ENCODE measurements around the gene KRTAP10-12.

Gene KRTAP10-12

DNA sequence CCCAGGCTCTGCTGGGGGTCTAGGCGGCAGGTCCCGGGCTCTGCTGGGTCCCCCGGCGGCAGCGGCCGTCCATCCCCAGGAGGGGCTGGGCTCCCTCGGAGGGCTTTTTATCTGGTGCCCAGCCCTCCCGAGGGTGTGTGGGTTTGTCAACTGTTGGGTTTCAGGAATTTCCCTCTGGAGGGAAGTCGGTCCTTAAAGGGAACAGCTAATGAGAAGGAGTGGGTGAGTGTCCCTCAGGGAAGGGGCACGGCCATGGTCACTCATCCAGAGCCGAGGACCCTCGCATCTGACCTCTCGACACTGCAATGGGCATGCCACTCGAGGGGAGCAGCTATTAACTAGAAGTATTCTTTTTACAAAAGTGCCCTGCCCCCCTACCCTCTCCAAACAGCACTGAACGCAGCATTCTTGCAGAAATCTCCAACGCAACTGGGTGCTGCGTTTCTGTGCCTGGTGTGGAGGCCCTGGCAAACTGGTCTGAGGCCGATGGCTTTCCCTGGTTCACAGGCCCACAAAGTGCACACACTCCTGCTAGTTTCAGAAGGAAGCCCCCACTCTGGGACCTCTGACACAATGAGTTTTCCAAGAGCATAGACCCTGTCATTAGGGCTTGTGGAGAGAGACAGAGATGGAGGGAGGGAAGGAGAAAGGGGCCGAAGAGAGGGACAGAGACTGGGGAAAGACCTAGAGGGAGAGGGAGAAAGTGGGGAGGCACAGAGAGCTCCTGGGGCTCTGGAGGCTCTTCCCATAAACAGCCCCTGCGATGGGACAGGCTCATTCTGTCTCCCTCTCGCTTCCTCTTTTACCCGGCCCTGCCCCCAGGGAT, 15.4 kb downstream of the KRTAP10-12 start:
- DNase-seq = no peak

DNA sequence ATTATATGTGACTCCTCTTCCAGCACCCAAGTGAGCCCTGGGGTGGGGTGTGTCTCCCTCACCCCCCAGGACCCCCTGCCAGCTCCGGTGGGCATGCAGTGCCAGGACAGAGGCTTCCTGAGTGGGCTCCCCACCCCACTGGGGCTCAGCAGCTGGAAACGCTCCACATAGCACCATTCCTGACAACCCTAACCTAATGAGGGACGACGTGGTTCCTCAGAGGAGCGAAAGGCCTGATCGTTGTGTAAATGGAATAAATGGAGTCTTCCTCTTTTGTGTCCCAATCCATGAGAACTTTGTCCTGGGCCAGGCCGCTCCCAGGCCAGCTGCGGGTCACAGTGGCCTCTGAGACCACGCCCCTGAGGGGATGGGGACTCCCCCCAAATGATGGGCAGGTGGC, 16.2 kb downstream of the KRTAP10-12 start:
- no peak for DNase-seq

DNA sequence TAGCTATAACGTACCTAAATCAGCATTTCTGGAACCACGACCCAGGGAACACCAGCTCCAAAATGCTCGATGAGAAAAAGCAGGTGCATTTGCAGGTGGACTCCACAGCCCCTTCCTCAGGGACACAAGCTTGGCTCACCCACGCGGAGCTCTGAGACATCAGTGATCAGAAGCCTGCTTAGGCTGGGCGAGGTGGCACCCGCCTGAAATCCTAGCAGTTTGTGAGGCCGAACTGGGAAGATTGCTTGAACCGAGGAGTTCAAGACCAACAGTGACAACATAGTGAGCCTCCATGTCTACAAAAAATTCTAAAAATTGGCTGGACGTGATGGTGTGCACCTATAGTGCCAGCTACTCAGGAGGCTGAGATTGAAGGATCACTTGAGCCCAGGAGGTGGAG, 16.9 kb downstream of the KRTAP10-12 start:
- no peak for DNase-seq

DNA sequence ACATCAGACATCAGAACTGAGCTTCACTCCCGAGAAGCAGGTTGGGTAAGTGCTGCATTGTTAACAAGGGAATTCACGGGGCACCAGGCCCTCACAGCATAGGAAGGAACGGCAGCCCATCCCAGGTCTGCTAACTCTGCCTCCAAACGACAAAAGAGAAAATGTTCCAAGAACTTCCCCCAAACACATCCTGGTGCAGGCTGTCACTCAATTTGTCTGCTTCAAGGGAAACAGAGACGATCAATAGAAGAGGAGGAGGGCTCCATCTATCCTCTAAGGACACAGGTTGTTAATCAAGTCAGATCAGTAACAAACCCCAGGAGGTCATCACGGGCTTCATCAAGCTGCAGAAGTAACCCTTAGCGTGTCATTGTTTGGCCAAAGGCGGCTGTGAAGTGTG, 17.9 kb downstream of the KRTAP10-12 start:
- no peak for DNase-seq

DNA sequence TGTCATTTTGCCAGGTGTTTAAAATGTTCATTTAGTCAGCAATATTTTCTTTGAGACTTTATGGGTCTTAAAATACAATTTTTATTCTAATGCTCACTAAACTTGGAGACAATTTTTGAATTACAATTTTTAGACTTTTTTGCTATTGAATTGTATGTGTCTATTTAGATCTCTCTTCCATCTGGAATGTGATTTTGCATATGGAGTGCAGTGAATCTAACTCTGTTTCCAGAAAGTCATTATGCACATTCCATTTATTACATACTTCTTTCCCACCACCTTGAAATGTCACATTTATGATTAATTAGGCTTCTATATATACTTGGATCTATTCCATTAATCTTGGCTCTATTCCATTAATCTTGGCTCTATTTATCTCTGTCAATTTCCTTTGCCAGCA, 20.0 kb downstream of the KRTAP10-12 start:
- no peak for DNase-seq

DNA sequence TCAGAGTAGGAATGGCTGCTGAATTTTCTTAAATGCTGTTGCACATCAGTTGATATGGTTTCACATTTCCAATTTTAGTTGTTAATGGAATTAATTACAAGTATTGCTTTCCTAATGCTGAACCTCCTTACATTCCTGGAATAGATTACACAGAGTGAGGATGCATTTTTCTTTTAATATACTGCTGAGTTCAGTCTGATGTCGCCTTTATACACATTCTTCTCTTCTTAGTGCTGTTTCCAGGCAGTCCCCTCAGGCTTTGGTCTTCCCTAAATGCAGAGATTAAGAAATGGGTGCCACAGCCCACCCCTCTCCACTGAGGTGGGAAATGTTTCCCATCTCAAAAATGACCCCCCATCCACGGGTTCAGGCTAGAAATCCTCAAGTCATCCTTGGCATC, 21.1 kb downstream of the KRTAP10-12 start:
- no peak for DNase-seq

DNA sequence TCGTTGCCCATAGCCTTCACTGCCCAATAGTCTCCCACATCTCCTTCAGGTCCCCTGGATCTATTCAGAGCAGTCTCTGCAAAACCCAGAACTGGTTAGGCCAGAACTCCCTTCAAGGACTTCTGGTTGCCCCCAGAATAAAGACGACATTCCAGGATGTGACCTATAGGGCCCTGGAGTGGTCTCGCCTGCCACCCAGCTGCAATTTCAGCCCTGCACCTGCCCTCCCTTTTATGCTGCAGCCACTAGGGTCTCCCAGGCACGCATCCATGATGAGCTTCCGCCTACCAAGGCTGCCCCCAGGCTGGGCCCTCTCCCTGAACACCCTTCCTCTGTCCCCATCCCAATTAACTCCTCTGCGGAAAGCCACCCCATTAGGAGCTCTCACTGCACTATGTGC, 21.6 kb downstream of the KRTAP10-12 start:
- DNase-seq = no peak

DNA sequence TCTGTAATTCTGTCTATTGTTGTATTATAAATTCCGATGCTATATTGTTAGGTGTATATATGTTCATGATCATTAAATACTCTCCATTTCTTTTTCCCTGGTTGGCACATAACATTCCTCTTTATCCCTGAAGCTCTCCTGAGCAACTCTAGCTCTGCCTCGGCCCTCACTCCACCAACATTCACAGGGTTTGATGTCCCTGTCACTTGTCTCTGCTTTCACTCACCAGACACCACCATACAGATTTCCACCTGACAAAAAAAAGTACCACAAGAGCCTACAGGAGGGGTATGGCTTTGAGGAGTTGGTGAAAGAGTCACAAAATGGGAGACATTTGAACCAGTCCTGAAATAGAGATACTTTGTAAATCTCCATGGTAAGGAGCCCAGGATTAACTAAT, 23.2 kb downstream of the KRTAP10-12 start:
- DNase-seq = no peak

DNA sequence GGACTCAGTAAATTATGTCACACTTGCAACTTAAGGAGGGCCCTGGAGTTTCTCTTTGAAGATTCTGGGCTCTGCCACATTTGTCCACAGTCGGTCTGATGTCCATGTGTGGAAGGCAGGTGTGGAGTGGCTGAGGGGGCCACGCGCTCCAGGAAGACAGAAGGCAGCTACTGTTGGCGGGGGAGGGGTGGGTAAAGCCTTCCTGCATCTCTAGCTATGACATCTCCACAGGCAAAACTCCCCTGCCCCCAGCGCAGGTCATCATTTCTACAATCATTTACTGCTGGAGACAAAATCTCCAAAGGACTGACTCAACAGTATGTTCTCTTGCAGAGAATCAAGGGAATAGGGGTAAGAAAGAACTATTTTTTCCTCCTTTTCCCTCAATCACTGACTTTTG, 25.8 kb downstream of the KRTAP10-12 start:
- no peak for DNase-seq

DNA sequence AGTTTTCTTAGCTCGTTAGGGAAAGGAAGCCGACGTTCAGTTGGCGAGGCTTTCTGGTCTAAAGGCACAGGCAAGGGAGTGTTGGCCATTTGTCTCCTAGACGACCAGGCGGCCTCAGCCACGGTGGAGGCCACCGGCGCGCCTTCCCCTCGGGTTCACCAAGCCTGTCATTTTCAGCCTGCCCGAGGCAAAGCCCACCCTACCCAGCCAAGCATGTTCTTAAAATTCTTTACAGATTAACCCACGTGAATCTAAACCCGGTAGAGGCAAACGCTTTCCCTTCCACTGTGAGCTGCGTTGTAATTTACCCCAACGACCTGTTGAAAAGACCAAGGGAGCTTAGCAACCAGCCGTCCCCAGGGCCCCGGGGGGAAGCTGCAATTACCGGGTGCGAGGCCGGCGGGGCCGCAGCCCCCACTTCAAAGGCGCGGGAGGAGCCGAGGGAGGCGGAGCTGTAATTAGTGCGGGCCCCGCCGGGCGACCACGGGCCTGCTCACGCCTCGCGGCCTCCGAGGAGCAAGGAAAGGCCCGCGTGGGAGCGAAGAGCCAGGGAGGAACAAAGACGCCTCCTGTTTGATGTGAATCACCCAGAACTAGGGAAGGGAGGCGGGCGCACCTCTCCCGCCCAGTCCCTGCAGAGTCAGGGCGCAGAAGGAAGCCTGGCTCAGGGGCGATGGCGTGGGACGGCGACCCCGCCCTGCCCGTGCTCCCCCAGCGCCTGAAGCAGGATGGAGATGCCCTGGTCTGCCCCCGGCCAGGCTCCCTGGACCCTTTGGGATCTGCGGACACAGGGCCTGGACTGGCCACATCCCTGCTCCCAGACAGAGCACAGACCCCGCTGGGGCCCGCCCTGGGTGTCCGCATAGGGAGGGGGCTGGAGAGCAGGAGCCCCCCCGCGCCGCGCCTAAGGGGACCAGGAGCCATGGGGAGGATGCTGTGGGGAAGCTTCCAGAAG, 26.5 kb downstream of the KRTAP10-12 start:
- DNase-seq = no peak

DNA sequence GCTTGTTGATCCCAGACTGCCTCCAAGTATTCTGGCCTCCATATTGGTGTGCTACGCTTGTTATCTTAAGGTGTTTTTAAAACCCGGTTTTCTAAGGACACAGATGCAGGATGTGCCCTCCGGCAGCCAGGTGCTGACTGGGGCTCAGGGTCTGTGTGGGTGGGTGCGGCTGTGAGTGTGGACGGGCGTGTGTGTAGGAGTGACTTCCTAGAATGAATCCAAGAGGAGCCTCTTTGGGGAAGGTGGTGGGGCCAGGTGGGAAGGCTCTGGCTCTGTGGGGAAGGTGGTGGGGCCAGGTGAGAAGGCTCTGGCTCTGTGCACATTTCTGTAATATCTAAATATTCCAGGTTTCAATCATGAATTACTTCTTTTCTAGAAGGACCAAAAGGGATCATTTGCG, 27.2 kb downstream of the KRTAP10-12 start:
- no peak for DNase-seq

DNA sequence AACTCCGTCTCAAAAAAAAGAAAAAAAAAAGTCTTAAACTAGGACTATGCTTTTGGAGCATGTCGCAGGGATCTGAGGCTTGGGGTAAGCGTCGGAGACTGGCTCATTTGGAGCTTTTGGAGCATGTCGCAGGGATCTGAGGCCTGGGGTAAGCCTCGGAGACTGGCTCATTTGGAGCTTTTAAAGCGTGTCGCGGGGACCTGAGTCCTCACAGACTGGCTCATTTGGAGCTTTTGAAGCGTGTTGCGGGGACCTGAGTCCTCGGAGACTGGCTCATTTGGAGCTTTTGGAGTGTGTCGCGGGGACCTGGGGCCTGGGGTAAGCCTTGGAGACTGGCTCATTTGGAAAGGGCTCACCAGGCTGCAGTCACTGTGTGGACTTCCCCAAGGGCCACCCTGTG, 28.0 kb downstream of the KRTAP10-12 start:
- DNase-seq = no peak

DNA sequence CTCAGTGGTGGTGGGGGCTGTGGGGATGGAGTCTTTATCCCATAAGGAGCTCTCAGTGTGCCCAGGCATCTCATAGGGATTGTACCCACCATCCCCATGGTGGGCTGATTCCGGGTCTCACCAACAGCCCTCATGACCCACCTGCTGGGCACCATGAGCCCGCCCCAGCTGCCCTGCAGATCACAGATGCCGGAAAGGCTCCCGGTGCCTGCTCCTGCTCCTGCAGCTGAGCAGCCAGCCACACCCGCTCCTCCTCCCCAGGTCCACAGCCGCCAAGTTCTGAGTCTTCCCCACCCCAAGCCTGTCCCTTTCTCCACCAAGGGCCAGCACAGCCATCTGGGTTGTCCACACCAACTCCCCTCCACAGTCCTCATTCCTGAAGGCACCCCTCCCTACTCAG, 29.9 kb downstream of the KRTAP10-12 start:
- DNase-seq = no peak

DNA sequence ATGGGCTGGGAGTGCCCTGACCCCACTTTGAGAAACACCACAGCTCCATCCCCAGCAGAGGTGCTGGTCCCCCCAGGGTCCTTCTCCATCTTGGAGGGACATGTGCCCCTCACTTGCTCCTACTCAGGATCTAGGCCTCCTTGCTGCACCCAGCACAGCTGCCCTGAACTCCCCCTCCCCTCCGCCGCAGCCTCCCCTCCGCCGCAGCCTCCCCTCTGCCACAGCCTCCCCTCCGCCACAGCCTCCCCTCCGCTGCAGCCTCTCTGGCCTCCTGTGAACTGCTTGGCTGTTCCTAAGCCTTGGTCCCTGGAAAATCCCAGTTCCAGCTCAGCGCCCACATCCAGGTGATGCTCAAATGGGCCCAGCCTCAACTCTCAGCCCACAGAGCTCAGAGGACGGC, 30.3 kb downstream of the KRTAP10-12 start:
- no peak for DNase-seq

DNA sequence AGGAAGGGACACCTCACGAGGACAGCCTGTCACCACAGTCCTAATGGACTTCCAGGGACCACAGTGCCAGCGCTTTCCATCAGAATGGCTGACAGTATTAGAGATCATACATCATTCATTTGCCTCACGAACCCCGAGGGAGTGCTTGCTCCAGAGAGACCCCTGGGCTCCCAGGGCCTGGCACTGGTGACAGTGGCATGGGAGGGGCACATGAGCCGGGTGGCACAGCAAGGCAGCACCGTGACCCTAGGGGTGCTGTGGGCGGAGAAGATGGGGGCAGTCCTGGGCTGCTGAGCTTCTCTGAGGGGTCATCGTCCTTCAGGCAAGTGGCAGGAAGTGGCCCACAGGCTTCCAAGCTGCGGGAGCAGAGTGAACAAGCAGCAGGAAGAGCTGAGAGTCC, 30.8 kb downstream of the KRTAP10-12 start:
- no peak for DNase-seq

DNA sequence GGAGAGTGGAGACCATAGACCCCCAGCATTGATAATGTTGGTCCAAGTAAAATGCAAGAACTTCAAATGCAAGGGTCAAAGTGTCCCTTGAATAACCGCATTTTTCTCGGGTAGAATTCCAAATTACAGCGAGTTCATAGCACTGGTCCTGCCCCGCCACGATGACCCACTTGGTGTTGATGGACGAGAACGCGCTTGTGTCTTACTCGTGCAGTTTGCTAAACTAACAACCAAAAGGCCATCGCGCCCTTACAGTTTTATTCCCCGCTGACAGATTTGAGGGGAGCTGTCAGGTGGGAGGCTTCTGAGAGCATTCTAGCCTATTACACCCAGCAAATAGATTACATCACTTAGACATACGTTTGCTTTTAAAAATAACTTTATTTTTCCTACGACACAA, 31.7 kb downstream of the KRTAP10-12 start:
- DNase-seq = no peak

DNA sequence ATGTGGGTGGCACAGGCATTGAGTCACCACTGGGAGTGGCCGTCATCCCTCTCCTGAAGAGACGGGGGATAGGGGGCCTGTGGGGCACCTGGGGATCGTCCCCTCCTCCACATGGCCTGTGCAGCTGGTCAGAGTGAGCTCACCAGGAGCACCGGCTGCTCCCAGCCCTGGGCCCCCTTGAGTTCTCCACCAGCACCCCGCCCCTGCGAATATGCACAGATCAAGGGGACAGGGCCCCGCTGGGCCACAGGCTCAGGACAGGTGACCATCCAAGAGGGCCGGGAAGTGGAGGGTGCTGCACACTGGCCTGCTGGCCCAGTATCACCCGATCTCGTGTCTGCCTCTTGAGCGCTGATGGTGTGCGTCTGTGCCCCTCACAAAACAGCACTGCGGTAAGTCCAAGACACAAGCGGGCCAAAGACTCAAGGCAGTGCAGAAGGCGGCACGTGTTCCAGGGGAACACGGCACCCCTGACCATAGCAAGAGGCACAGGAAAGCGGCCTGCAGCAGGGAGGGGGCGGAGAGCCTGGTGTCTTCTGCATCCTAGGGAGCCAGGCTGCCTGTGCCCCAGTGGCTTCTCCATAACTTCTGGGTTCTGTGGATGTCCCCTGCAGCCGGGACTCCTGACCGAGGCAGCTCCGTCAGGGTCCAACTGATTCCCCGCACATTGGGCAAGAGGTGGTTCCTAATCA, 32.5 kb downstream of the KRTAP10-12 start:
- no peak for DNase-seq

DNA sequence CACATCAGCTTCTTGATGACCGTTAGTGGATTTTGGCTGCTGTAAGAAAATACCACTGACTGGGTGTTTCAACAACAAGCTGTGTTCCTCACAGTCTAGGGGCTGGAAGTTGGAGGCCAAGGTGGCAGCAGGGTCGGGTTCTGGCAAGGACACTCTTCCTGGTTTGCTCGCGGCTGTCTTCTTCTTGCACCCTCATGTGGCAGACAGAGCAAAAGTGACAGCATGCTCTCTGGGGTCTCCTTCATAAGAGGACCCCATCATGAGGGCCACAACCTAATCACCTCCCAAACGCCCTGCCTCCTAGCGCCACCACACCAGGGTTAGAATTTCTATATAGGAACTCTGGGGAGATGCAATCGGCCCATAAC, 33.0 kb downstream of the KRTAP10-12 start:
- no peak for DNase-seq

DNA sequence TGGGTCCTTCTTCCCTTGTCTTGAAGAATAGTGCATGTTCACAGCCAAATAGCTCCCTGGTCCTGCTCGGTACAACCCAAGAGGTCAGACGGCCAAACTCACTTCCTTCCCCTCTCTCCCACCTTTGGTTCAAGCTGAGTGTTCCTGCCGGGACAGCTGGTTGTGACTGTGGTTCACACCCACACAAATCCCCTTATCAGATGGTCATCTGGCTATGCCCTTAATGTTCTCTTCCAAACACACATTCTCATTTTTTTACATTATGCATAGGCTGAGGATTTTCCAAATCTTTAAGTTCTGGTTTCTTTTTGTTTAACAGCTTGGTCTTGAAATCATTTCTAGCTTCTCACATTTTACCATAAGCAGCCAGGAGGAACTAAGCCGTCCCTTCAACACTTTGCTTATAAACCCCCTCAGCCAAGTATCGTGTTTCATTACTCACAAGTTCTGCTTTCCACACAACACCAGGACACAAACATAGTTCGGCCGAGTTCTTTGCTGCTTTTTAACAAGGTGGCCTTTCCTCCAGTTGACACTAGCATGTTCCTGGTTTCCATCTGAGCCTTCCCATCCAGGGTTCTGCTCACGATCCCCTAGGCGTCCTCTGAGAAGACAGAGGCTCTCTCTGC, 34.1 kb downstream of the KRTAP10-12 start:
- no peak for DNase-seq

DNA sequence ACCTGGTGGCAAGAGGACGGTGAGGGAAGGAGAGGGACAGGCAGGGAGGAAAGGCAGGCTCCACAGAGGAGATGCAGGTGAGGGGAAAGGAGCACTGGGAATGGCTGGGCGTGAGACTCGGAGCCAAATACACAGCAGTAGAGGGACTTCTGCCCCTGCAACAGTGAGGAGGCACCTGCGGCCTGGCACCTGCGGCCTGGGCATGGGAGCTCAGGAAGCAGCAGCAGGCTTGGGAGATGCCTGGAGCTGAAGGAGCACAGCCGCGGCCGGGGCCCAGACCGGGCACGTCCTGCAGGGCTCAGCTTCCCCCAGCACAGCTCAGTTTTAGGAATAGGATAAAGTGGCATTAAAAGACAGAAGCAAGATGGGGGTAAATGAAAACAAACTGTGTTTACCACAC, 35.3 kb downstream of the KRTAP10-12 start:
- no peak for DNase-seq

DNA sequence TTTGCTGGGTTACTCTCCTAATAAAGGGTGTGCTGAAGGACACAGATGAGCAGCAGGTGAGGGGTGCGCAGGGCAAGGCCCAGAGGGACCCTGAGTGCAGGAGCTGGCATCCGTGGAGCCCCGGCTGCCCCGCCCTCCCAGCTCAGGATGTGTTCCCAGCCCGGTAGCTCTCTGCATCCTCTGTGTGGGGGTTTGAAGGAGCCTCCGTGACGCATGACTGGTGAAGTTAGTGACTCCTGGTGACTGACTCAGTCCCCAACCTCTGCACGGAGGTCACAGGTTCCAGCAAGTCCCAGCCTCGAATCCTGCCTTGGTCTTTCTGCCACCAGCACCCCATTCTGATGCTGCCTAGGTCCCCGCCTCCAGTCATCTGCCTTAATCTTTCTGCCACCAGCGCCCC, 36.0 kb downstream of the KRTAP10-12 start:
- no peak for DNase-seq

DNA sequence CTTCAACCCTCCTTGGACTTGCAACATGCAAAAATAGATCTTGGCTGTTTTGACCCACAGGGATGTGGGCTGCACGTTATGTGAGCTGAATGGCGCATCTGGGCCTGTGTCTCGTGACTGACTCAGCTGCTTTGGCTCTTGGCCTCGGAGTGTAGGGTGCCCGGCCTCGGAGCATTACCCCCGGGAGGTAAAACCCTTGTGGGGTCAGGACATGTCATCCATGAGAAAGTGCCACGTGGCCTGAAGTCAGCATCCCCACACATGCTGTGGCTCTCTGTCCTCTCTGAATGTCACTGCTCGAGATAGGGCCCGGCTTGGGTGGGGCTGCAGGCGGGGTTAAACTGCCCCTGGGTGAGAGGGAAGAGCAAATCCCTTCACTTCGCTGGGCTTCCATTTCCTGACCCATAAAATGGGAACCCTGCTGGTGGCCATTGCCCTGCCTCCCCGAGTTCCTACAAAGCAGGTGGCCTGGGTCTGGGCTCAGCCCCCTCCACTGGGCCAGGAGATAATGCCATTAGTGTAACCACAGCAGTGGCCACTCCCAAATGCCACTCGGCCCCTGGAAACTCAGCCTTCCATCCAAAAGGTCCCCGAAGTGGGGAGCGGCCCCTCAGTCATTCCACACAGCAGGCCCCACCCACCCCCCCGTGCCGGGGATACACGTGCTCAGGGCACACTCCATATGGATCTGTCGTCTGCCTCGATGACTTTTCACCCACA, 37.2 kb downstream of the KRTAP10-12 start:
- no peak for DNase-seq

Data from NCI-H524 treated with DMSO at 0.1 percent for 48 hours (cell line).